ENCODE results near the gene TTLL10.

TTLL10 gene

DNA sequence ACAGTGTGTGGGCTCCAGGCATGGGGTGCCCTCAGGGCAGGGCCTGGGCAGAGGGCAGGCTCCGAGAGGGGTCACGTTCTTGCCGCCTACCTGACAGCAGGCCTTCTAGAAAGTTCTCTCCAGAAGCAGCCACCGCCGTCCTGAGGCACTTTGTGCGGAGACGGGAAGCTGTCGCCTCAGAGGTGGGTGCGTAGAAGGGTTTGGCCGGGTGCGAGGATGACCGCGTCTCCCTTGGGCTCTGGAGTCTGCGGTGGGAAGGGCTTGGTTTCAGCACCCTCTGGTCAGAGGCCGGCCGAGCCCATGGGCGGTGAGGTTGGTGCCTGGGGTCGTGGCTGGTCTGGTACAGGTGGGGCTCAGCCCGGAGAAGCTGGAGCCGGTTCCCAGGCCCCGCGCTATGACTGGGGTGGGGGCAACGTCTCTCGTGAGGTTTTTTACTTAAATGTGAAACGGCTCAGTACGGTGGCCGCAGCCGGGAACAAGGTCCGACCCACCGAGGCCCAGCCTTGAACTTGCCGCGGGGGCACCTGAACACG, 10.1 kb upstream of the TTLL10 start:
- Histone ChIP-seq H3F3A (ENCODE audit: insufficient read depth) (no peaks in the 10 kb centered on the region), H3K36me3 (ENCODE audit: low read length) (no peaks in the 10 kb centered on the region), H3K4me2 (ENCODE audit: low read depth, low read length, poor library complexity, severe bottlenecking) (no peak overlapping the region), H3K27me3 (ENCODE audit: low read length) (no peaks in the 10 kb centered on the region), H3K79me2 (ENCODE audit: insufficient read depth, low read length) (no peaks in the 10 kb centered on the region), H3K9ac (ENCODE audit: low read length) (no peak overlapping the region), H3K27ac (ENCODE audit: low read depth, low read length) (no peak overlapping the region), H2AFZ (ENCODE audit: low read depth, low read length, severe bottlenecking) (no peak overlapping the region), H3K4me3 (ENCODE audit: insufficient read depth, low read length, poor library complexity, severe bottlenecking) (no peak overlapping the region), H3K9me2 (replicated peaks; ENCODE audit: insufficient read depth, low read length) (no peaks in the 10 kb centered on the region), H3K9me3 (ENCODE audit: insufficient read depth, low read length) (no peaks in the 10 kb centered on the region), H4K20me1 (ENCODE audit: low read depth, low read length) (no peaks in the 10 kb centered on the region)
- no peak for TF ChIP-seq EZH2phosphoT487 (conservative IDR thresholded peaks at IDR 0.05; ENCODE audit: low read length)
- TF ChIP-seq, protein P1, sequence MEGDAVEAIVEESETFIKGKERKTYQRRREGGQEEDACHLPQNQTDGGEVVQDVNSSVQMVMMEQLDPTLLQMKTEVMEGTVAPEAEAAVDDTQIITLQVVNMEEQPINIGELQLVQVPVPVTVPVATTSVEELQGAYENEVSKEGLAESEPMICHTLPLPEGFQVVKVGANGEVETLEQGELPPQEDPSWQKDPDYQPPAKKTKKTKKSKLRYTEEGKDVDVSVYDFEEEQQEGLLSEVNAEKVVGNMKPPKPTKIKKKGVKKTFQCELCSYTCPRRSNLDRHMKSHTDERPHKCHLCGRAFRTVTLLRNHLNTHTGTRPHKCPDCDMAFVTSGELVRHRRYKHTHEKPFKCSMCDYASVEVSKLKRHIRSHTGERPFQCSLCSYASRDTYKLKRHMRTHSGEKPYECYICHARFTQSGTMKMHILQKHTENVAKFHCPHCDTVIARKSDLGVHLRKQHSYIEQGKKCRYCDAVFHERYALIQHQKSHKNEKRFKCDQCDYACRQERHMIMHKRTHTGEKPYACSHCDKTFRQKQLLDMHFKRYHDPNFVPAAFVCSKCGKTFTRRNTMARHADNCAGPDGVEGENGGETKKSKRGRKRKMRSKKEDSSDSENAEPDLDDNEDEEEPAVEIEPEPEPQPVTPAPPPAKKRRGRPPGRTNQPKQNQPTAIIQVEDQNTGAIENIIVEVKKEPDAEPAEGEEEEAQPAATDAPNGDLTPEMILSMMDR (IDR thresholded peaks at IDR 0.05; ENCODE audit: insufficient read depth, low read length, poor library complexity, severe bottlenecking): no peak

DNA sequence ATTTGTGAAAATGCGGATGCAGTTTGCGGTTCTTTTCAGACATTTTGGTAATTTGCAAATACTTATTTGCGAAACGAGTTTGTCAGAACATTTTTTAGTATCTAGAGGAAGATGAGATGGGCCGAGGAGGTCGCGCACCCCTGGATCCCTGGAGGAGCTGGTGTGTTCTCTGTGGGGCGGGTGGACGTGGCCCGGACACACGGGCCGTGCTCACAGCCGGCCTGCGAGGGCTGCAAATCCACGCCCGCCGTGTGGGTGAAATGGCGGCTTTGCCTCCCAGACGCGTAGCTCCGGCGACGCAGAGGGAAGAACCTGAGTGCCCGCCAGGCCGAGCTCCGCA, 9.3 kb upstream of the TTLL10 start:
- H3K9me2 ChIP-seq (replicated peaks; ENCODE audit: insufficient read depth, low read length): no peaks in the 10 kb centered on the region
- no peak overlapping the region for H3K4me2 ChIP-seq (ENCODE audit: low read depth, low read length, poor library complexity, severe bottlenecking)
- H3K4me3 ChIP-seq (ENCODE audit: insufficient read depth, low read length, poor library complexity, severe bottlenecking): no peak overlapping the region
- H3F3A ChIP-seq (ENCODE audit: insufficient read depth): no peaks in the 10 kb centered on the region
- no peaks in the 10 kb centered on the region for H3K9me3 ChIP-seq (ENCODE audit: insufficient read depth, low read length)
- H3K27me3 ChIP-seq (ENCODE audit: low read length): no peaks in the 10 kb centered on the region
- no peaks in the 10 kb centered on the region for H4K20me1 ChIP-seq (ENCODE audit: low read depth, low read length)
- no peak overlapping the region for H2AFZ ChIP-seq (ENCODE audit: low read depth, low read length, severe bottlenecking)
- H3K9ac ChIP-seq (ENCODE audit: low read length): no peak overlapping the region
- no peak for TF ChIP-seq EZH2phosphoT487 (conservative IDR thresholded peaks at IDR 0.05; ENCODE audit: low read length)
- TF ChIP-seq, protein P1 (IDR thresholded peaks at IDR 0.05; ENCODE audit: insufficient read depth, low read length, poor library complexity, severe bottlenecking): no peak
- no peak overlapping the region for H3K27ac ChIP-seq (ENCODE audit: low read depth, low read length)
- H3K79me2 ChIP-seq (ENCODE audit: insufficient read depth, low read length): no peaks in the 10 kb centered on the region
- no peaks in the 10 kb centered on the region for H3K36me3 ChIP-seq (ENCODE audit: low read length)

DNA sequence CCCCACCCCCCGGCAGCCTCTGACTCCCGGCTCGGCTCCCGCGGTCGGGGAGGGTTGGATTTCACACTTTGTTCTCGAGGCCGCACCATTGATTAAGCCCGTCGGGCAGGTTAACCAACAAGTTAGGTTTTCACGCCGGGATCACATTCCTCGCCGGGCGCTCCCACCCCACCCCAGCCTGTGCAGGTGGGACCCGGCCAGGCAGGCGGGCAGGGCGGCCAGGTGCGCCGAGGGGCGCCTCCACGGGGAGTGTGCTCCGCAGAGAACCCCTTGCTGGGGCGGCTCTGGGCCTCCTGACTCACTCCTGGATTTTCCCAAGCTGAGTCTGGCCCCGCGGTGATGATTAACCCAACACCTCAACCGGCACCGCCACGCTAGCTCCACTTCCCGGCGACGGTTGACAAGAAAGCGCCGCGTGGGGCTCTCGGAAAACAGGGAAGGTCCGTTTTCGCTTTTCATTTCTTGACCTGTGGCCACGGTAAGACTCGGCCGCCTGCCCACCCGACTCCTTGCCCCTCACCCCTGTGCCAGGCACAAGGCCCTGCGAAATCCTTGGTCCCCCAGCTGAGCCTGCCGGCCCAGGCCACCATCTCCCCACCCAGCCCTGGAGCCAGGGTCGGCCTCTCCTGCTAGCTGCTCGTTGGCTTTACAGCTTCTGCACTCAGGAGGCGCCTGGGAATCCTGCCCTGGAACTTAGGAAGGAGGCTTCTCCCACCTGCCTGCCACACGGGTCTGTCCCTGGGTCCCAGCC, 8.8 kb upstream of the TTLL10 start:
- H3K27me3 ChIP-seq (ENCODE audit: low read length): no peaks in the 10 kb centered on the region
- no peaks in the 10 kb centered on the region for H4K20me1 ChIP-seq (ENCODE audit: low read depth, low read length)
- no peak overlapping the region for H2AFZ ChIP-seq (ENCODE audit: low read depth, low read length, severe bottlenecking)
- H3K9ac ChIP-seq (ENCODE audit: low read length): no peak overlapping the region
- H3F3A ChIP-seq (ENCODE audit: insufficient read depth): no peaks in the 10 kb centered on the region
- H3K4me2 ChIP-seq (ENCODE audit: low read depth, low read length, poor library complexity, severe bottlenecking): no peak overlapping the region
- TF ChIP-seq EZH2phosphoT487 (conservative IDR thresholded peaks at IDR 0.05; ENCODE audit: low read length): no peak
- TF ChIP-seq, protein P1 (IDR thresholded peaks at IDR 0.05; ENCODE audit: insufficient read depth, low read length, poor library complexity, severe bottlenecking): no peak
- no peak overlapping the region for H3K27ac ChIP-seq (ENCODE audit: low read depth, low read length)
- no peaks in the 10 kb centered on the region for H3K9me2 ChIP-seq (replicated peaks; ENCODE audit: insufficient read depth, low read length)
- H3K9me3 ChIP-seq (ENCODE audit: insufficient read depth, low read length): no peaks in the 10 kb centered on the region
- H3K79me2 ChIP-seq (ENCODE audit: insufficient read depth, low read length): no peaks in the 10 kb centered on the region
- H3K4me3 ChIP-seq (ENCODE audit: insufficient read depth, low read length, poor library complexity, severe bottlenecking): no peak overlapping the region
- H3K36me3 ChIP-seq (ENCODE audit: low read length): no peaks in the 10 kb centered on the region
